ENCODE data around the gene SPSB3.
"Not testable (repeated sequence)": the region's sequence is repeated elsewhere in the genome, so short reads cannot be mapped to it uniquely, and the experiment has no call there.

The SPSB3 gene

GRCh38 chr16:1734816-1735215, 47.6 kb downstream of the SPSB3 start:
- FAIRE-seq: no peak

- FAIRE-seq: no peak
These were observed 48.2 kb downstream of the SPSB3 start for GRCh38 chr16:1734123-1734522.

- FAIRE-seq: not testable (repeated sequence)
These were observed 49.8 kb downstream of the SPSB3 start for GRCh38 chr16:1732551-1732987.

- no peak for FAIRE-seq
These were observed 50.3 kb downstream of the SPSB3 start for GRCh38 chr16:1732071-1732470.

- no peak for FAIRE-seq
These were observed 50.8 kb downstream of the SPSB3 start for GRCh38 chr16:1731603-1732002.

- no peak for FAIRE-seq
These were observed 51.3 kb downstream of the SPSB3 start for GRCh38 chr16:1731073-1731472.

- FAIRE-seq: no peak
These were observed 52.9 kb downstream of the SPSB3 start for GRCh38 chr16:1729445-1729844.

GRCh38 chr16:1729026-1729425, 53.3 kb downstream of the SPSB3 start:
- FAIRE-seq: no peak

GRCh38 chr16:1727651-1728624, 54.4 kb downstream of the SPSB3 start:
- FAIRE-seq: no peak

Data from endometrium (tissue), 2 donors.